ENCODE data around the gene PKIG. TPM values are rescaled to one million over a fixed set of nuclear protein-coding genes. Genes with fewer than 3 reads are reported as not detected.

PKIG gene
- total RNA-seq, 4 donors from 2014 or later = 70.2 to 98.0 (median 77.7) TPM

- TF ChIP-seq, protein P1, sequence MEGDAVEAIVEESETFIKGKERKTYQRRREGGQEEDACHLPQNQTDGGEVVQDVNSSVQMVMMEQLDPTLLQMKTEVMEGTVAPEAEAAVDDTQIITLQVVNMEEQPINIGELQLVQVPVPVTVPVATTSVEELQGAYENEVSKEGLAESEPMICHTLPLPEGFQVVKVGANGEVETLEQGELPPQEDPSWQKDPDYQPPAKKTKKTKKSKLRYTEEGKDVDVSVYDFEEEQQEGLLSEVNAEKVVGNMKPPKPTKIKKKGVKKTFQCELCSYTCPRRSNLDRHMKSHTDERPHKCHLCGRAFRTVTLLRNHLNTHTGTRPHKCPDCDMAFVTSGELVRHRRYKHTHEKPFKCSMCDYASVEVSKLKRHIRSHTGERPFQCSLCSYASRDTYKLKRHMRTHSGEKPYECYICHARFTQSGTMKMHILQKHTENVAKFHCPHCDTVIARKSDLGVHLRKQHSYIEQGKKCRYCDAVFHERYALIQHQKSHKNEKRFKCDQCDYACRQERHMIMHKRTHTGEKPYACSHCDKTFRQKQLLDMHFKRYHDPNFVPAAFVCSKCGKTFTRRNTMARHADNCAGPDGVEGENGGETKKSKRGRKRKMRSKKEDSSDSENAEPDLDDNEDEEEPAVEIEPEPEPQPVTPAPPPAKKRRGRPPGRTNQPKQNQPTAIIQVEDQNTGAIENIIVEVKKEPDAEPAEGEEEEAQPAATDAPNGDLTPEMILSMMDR (IDR thresholded peaks at IDR 0.05; ENCODE audit: low read depth) = no peak
Measured at GRCh38 chr20:44662261-44662660, 79.9 kb downstream of the PKIG start.

GRCh38 chr20:44664131-44664530 is 81.8 kb downstream of the PKIG start:
- TF ChIP-seq, protein P1 (IDR thresholded peaks at IDR 0.05; ENCODE audit: low read depth) = no peak

- TF ChIP-seq, protein P1 (IDR thresholded peaks at IDR 0.05; ENCODE audit: low read depth) = no peak
Measured at GRCh38 chr20:44666066-44666465, 83.7 kb downstream of the PKIG start.

Other genes with a start within 250 kb of the PKIG start
- not detected for gene R3HDML, start 245.5 kb upstream of the PKIG start, total RNA-seq
- gene HNF4A, start 226.9 kb upstream of the PKIG start, total RNA-seq = not detected
- gene TTPAL, start 106.7 kb upstream of the PKIG start, total RNA-seq = 10 to 100 TPM; 19.2 to 28.0 (median 23.1) TPM
- gene SERINC3, start 60.5 kb upstream of the PKIG start, total RNA-seq = 100 to 1,000 TPM; 137 to 178 (median 148) TPM
- gene ADA, start 69.1 kb downstream of the PKIG start, total RNA-seq = 10 to 100 TPM; 19.4 to 34.8 (median 22.6) TPM
- gene CCN5, start 132.8 kb downstream of the PKIG start, total RNA-seq = 1,000 to 10,000 TPM in 1 of 4 donors, 100 to 1,000 TPM in 3; 153 to 1,717 (median 223) TPM
- gene KCNK15, start 163.3 kb downstream of the PKIG start, total RNA-seq = 1 to 10 TPM; 1.3 to 4.5 (median 2.6) TPM
- gene RIMS4, start 228.0 kb downstream of the PKIG start, total RNA-seq = under 1 TPM in 2 of 4 donors, not detected in 2; 0.34 to 0.44 TPM

Data from subcutaneous adipose tissue (tissue), 4 donors.